ENCODE results near the gene ARHGEF4.
"Not testable (repeated sequence)": the region's sequence is repeated elsewhere in the genome, so short reads cannot be mapped to it uniquely, and the experiment has no call there.

The ARHGEF4 gene

GRCh38 chr2:130977461-130978050 lies 140.8 kb downstream of the ARHGEF4 start:
- no peak for DNase-seq

GRCh38 chr2:130981667-130982066 lies 145.0 kb downstream of the ARHGEF4 start:
- DNase-seq = no peak

- no peak for DNase-seq
Measured at GRCh38 chr2:130985206-130985780, 148.6 kb downstream of the ARHGEF4 start.

- DNase-seq = no peak
Measured at GRCh38 chr2:130985831-130986649, 149.3 kb downstream of the ARHGEF4 start.

- no peak for DNase-seq
Measured at GRCh38 chr2:130986890-130987493, 150.3 kb downstream of the ARHGEF4 start.

- no peak for DNase-seq
Measured at GRCh38 chr2:130987519-130988425, 151.1 kb downstream of the ARHGEF4 start.

GRCh38 chr2:130991446-130991845 lies 154.7 kb downstream of the ARHGEF4 start:
- not testable (repeated sequence) for DNase-seq

- DNase-seq = not testable (repeated sequence)
Measured at GRCh38 chr2:130992003-130992402, 155.3 kb downstream of the ARHGEF4 start.

GRCh38 chr2:130996691-130997090 lies 160.0 kb downstream of the ARHGEF4 start:
- DNase-seq = no peak

GRCh38 chr2:130997198-130997597 lies 160.5 kb downstream of the ARHGEF4 start:
- DNase-seq = no peak

- DNase-seq = no peak
Measured at GRCh38 chr2:130998561-130998960, 161.8 kb downstream of the ARHGEF4 start.

- no peak for DNase-seq
Measured at GRCh38 chr2:131004446-131005209, 167.9 kb downstream of the ARHGEF4 start.

- DNase-seq = no peak
Measured at GRCh38 chr2:131005216-131005935, 168.7 kb downstream of the ARHGEF4 start.

GRCh38 chr2:131006561-131006960 lies 169.8 kb downstream of the ARHGEF4 start:
- DNase-seq = no peak

GRCh38 chr2:131008967-131009366 lies 172.3 kb downstream of the ARHGEF4 start:
- no peak for DNase-seq

- no peak for DNase-seq
Measured at GRCh38 chr2:131009713-131010475, 173.2 kb downstream of the ARHGEF4 start.

- DNase-seq = no peak
Measured at GRCh38 chr2:131010566-131010965, 173.9 kb downstream of the ARHGEF4 start.

- no peak for DNase-seq
Measured at GRCh38 chr2:131011486-131011885, 174.8 kb downstream of the ARHGEF4 start.

GRCh38 chr2:131014141-131014540 lies 177.4 kb downstream of the ARHGEF4 start:
- no peak for DNase-seq

GRCh38 chr2:131015764-131016163 lies 179.1 kb downstream of the ARHGEF4 start:
- no peak for DNase-seq
